Islet precursor cell (in vitro differentiated cells): ENCODE measurements around the gene CCDC78.
A peak's percentile ranks its signal among the peaks of the same experiment; 100 is the strongest.

Source experiments
- DNase-seq: peaks from one replicate; pipeline ENCODE4 v3.0.0-alpha.2; 2018

CCDC78 gene

DNA sequence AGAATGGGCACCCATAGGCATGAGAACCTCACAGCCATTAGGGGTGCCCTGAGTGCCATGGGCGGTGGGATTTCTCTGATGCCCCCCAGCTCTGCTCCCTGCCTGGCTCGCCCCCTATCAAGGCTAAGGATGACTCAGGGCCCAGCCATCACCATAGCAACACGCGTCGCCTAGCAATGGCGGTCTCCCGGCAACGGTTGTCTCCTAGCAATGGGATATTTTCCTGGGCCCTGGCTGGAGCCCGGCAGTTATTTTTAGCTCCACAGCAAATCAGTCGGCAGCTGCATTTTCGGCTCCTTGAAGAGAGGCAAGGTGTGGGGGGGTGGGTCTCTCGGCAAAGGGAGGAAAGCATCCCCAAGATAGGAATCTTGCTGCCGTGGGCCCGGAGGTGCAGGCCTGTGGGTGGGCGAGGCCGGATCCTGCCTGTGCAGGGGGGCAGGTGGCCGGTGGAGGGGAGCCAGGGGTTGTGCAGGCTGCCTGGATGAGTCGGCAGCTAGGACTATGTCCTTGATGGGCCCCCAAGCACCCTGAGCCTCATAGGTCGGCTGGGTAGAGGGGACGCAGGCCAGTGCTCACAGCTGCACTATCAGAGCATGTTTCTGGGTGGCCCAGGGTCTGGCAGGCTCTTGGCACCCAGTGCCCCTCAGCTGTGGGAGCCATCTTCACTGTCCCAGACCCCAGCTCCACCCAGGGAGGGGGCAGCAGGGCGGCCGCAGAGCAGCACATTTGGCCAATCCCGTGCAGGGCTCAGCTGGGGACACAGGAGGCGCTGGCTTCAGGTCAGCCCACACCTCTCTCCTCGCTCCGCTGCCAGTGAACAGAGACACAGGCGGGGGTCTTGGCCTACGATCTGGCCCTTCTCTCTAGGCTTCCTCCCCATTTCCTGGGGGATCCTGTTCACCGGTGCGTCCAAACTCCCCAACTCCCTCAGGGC is 16.4 kb downstream of the CCDC78 start:
- peak; percentile 80 for DNase-seq

GRCh38 chr16:708959-709358 is 17.3 kb downstream of the CCDC78 start:
- no peak for DNase-seq

- DNase-seq: no peak
Observed at GRCh38 chr16:708019-708418, 18.2 kb downstream of the CCDC78 start.

DNA sequence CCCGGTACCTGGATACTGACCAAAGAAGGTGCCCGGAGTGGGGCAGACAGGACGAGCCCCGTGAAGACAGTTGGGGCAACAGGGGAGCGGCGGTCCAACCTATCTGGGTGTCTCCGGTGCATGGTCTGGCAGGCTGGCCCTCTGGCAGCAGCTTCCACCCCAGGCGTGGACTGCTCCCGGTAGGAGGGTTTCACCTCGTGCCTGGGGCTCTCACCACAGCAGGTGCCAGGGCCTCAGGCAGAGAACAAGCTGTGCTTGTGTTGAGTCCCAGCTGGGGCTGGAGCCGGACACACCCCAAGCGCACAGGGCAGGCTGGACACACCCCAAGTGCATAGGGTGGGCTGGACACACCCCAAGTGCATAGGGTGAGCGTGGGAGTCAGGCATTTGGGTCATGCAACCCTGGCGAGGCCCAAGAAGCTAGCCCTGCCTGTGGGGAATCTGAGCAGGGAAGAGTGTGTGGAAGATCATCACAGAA is 19.1 kb downstream of the CCDC78 start:
- DNase-seq: no peak

DNA sequence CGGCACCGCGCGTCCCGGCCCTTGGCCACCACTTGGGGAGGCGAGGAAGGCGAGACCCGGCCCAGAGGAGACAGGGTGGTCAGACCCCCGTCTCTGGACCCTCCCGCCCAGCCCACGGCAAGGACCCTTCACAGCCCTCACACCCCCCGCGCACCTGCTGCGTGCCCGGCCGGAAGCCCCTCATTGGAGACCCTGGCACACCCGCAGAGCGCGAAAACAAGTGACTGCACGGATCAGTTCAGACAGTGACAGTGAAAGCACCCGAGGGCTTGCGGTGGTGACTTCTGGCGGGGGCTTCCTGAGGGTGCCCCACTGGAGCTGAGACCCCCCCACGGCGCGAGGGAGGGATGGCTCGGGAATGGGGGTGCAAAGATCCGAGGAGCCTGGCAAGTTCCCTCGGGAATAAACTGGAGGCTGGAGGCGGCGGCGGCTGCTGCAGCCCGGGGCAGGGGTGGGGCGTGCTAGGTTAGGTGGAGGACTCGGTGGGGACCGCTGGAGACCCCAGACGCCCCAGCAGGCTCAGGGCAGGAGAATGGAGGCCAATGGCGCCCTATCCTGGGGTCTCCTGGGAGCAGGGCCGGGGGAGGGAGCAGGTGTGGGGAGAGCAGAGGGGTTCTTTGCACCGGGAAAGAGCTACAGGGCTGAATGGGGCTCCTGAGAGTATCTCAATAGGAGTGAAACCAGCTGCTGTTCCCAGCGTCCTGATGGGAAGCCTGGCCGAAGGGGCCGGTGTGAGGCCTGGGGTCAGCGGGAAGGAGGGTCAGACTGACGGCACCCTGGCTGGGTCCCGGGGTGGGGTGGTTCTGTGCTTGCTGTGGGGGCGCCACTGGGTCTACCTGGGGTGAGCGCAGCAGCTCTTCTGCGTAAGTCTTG is 19.8 kb downstream of the CCDC78 start:
- no peak for DNase-seq

- DNase-seq: no peak
Observed at GRCh38 chr16:705431-706188, 20.6 kb downstream of the CCDC78 start, which contains the start of gene FBXL16. FBXL16 (minus strand) TSS chr16:705801; CDS start chr16:697405, 8,396 bp downstream.

DNA sequence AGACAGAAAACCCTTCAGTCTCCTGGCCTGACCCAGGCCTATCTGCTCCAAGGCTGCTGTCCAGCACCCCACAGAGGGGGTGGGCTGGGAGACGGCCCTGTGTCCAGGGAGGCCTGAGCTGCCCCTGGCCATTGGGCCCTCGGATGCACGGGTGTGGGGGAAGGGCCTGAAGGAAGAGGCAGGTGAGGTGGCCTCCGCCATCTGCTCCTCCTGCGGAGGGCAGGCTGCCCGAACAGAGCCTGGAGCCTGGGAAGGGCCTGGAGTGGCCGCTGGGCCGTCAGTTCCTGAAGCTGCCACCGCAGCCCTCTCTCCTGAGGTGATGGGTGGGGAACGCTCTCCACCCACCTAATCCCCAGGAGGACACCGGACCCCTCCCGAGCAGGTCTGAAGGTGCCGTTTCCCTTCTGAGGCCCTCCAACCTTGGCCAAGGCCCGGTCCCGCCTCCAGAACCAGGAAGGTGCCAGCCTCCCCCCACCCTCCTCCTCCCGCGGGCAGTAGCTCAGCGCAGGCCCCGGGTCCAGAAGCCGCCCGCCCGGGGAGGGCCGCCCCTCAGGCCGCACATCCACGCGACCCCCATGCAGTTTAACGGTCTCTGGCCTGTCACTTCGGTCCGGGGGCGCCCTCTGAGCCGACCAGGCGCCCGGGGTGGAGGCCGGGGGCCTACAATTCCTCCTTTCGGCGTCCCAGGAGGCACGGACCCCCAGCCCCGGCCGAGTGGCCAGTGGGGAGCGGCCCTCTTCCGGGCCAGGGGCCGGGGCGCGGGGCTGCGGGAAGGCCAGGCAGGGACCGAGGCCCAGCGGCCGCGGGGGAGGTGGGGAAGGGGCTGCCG is 21.5 kb downstream of the CCDC78 start:
- DNase-seq: no peak

DNA sequence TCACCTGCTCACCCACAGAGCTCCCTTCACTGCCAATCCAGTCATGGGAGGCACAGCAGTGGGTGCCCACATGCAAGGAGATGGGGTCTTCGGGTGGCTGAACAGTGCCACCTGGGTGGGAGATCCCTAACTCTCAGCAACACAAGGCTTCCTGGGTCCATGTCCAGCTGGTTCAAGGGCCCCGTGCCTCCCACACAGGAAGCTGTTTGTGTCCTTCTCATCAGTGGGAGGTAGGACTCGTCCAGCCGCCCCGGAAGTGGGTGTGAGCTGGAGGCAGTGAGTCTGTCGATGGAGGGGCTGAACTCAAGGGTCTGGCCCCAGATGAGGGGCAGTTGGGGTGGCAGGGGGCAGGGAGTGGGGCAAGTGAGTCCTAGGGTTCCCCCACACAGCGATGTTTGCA is 22.2 kb downstream of the CCDC78 start:
- DNase-seq: no peak

- DNase-seq: no peak
Observed at GRCh38 chr16:703406-703805, 22.8 kb downstream of the CCDC78 start.

DNA sequence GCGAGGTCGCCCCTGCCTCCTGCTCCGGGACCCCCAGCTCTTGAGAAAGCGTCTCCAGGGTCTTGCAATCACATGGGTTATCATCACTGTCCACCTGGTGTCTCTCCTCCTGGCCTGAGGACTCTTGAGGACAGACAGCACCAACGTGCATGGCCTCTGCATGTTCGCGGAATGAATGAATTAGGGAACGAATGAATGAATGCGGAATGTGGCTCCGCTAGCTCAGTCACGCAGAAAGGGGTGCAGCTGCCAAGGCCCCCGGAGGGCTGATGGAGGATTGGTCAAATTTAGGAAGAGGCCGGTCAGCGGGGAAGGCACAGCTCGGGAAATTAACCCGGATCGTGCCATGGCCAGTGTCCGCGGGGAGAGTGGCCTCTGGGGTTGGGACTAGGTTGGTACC is 23.9 kb downstream of the CCDC78 start:
- DNase-seq: no peak

- DNase-seq: peak; percentile 75
Observed at GRCh38 chr16:700684-701584, 25.3 kb downstream of the CCDC78 start.

GRCh38 chr16:698911-699671 is 27.2 kb downstream of the CCDC78 start:
- DNase-seq: no peak

DNA sequence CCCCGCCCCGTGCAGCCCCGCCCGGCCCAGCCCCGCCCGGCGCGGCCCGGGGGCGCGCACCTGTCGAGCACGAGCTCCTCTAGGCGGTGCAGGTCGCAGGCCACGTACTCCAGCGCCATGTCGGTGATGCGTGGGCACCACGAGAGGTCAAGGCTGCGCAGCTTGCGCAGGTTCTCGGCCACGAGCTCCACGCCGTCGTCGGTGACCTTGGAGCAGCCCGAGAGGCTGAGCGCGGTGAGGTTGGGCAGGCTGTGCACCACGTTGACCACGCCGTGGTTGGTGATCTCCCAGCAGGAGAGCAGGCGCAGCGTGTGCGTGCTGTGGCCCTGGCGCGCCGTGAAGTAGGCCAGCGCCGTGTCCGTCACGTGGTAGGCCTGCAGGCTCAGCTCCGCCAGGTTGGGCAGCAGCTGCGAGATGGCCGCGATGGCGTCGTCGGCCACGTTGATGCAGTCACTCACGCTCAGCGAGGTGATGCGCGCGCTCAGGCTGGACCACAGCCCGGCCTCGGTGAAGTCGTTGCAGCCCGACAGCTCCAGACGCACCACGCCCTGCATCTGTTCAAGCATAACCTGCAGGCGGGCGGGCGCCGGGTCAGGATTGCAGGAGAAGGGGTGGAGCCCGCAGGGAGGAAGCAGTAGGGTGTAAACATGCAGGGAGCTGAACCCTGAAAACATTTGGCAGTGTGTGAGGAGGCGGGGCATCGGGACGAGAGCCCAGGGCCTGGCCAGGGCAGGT is 30.7 kb downstream of the CCDC78 start:
- DNase-seq: no peak

DNA sequence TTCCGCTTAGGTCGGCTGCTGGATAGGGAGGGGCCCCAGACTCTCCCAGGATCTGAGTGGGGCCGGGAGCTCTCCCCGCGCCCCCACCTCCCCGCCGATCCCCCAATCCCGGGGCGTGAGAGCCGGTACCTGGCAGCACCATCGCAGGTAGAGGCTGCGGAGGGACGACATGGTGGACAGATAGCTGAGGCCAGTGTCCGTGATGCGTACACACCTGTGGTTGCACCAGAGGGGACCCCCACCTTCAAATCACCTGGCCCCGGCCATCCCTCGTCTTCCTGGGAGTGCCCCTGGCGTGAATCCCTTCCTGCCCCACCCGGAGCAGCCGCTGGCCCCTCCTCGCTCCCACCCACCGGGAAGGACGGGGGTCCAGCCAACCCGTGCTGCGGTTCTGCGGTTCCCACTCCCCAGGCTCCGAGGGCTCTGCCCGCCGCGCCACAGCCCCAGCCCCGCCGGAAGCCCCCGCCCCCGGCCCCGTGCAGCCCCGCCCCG is 31.3 kb downstream of the CCDC78 start:
- DNase-seq: no peak

- DNase-seq: no peak
Observed at GRCh38 chr16:694187-694862, 31.9 kb downstream of the CCDC78 start.

- DNase-seq: no peak
Observed at GRCh38 chr16:693766-694165, 32.5 kb downstream of the CCDC78 start.

- DNase-seq: no peak
Observed at GRCh38 chr16:693364-693763, 32.9 kb downstream of the CCDC78 start.

DNA sequence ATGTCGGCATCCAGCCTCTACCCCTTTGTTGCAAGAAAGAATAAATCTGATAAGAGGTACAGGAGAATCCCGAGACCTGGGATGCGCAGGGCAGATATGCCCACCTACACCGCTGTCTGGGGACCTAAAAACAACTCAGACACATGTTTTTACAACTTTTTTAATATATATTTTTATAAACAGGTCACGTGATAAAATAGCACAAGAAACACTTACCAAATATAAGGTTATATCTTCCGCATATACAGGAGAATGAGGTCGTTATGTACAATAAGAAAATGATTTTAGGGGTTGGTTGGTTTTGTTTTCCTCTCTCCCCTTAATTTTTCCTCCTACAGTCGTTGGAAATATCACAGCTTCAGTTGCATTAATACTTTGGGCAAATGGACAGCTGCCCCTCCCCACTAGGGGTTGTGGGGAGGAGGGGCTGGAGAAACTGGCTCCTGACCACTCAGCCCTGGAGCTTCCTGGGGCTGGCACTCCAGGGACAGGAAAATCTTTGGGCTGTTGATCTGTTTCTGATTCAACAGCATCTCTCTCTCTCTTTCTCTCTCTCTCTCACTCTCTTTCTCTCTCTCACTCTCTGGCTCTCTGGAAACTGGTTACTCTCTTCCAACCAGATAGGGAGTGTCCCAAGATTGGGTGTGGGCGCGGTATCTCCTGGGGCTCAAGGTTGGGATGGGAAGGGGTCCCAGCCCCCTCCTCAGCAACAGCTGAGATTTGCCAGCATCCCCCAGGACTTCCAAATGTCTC is 33.7 kb downstream of the CCDC78 start:
- DNase-seq: no peak
